ENCODE results near the gene MALRD1. TPM values are rescaled to one million over a fixed set of nuclear protein-coding genes. Genes with fewer than 3 reads are reported as not detected.

The MALRD1 gene
- total and polyA plus RNA-seq, 10 donors: 0.06 to 1.6 (median 0.43) TPM

- intact Hi-C loops (cut with DNase I; ENCODE audit: low total_unique reads): no loop called here
- H3K4me3 ChIP-seq: no peak overlapping the region
- WGBS, 5 donors: 88 to 92% (median 89%) methylated on average over 2 of the region's 2 CpGs
- no peak for DNase-seq
- no peaks in the 10 kb centered on the region for H3K36me3 ChIP-seq
- TF ChIP-seq POLR2AphosphoS5 (IDR thresholded peaks at IDR 0.05) (no peak), POLR2A (IDR thresholded peaks at IDR 0.05) (no peak), CTCF (IDR thresholded peaks at IDR 0.05 in 8 of 11, conservative IDR thresholded peaks at IDR 0.05 in 3 of 11) (no peak)
- H3K9me3 ChIP-seq: peaks cover 0 to 6% (median 4%) of the 10 kb centered on the region in 8 donors
- no peaks in the 10 kb centered on the region for H3K27me3 ChIP-seq (replicated peaks in 1 of 7)
- no peak overlapping the region for H3K27ac ChIP-seq
- no peaks in the 10 kb centered on the region for H3K4me1 ChIP-seq
Measured at GRCh38 chr10:19549503-19549902, 500.9 kb downstream of the MALRD1 start.

- H3K27me3 ChIP-seq (replicated peaks in 1 of 7): no peaks in the 10 kb centered on the region
- H3K4me1 ChIP-seq: no peaks in the 10 kb centered on the region
- H3K36me3 ChIP-seq: no peaks in the 10 kb centered on the region
- WGBS, 5 donors: 85 to 93% (median 89%) methylated on average over 2 of the region's 2 CpGs
- H3K9me3 ChIP-seq: peaks cover 0 to 7% (median 0%) of the 10 kb centered on the region in 8 donors
- DNase-seq: no peak
- TF ChIP-seq POLR2AphosphoS5 (IDR thresholded peaks at IDR 0.05) (no peak), CTCF (IDR thresholded peaks at IDR 0.05 in 8 of 11, conservative IDR thresholded peaks at IDR 0.05 in 3 of 11) (no peak), POLR2A (IDR thresholded peaks at IDR 0.05) (no peak)
- H3K27ac ChIP-seq: no peak overlapping the region
- intact Hi-C loops (cut with DNase I; ENCODE audit: low total_unique reads): no loop called here
- H3K4me3 ChIP-seq: no peak overlapping the region
Measured at GRCh38 chr10:19556666-19557065, 508.1 kb downstream of the MALRD1 start.

GRCh38 chr10:19561181-19561580, 512.6 kb downstream of the MALRD1 start:
- 54 to 79% (median 61%) methylated on average over 1 of the region's 1 CpG for WGBS, 5 donors

More at GRCh38 chr10:19561181-19561580, 512.6 kb downstream of the MALRD1 start:
- intact Hi-C loops (cut with DNase I; ENCODE audit: low total_unique reads): no loop called here
- Histone ChIP-seq H3K27ac (peak overlapping the region in 5 of 8 donors; percentile 18 to 48 (median 34)), H3K27me3 (replicated peaks in 1 of 7) (no peaks in the 10 kb centered on the region), H3K4me1 (peaks cover 0 to 2% (median 0%) of the 10 kb centered on the region in 6 donors), H3K9me3 (peaks cover 0 to 6% (median 0%) of the 10 kb centered on the region in 8 donors), H3K36me3 (no peaks in the 10 kb centered on the region), H3K4me3 (no peak overlapping the region)
- TF ChIP-seq POLR2AphosphoS5 (IDR thresholded peaks at IDR 0.05) (no peak), CTCF (IDR thresholded peaks at IDR 0.05 in 8 of 11, conservative IDR thresholded peaks at IDR 0.05 in 3 of 11) (no peak), POLR2A (IDR thresholded peaks at IDR 0.05) (no peak)
- no peak for DNase-seq
